Measurements from ENCODE around the gene GPR65.

GPR65 gene, protein sequence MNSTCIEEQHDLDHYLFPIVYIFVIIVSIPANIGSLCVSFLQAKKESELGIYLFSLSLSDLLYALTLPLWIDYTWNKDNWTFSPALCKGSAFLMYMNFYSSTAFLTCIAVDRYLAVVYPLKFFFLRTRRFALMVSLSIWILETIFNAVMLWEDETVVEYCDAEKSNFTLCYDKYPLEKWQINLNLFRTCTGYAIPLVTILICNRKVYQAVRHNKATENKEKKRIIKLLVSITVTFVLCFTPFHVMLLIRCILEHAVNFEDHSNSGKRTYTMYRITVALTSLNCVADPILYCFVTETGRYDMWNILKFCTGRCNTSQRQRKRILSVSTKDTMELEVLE

GRCh38 chr14:88005050-88005481 lies at the start of gene GPR65:
TSS of gene GPR65 (plus strand) at chr14:88005135. CDS start at chr14:88010848, 5,713 bp downstream.
- DNase-seq, result no peak

DNA sequence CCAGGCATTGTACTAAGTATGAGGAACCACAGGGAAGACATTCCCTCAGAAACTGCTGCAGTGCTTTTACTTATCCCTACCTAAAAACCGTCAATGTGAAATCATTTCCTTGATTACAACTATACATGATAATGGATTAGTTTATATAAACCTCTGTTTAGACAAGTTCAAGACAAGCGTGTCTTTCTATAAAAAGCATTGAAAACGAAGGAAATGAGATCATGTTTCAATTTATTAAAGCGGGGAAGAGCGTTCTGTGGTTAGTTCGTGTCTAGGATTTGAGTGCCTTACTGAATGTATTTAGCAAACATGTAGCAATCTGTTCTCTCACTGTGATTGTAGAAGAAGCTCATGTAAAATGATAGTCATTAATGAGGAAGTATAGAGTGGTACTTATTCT lies 49.4 kb upstream of the GPR65 start:
- DNase-seq, result no peak

GRCh38 chr14:87960013-87960787 lies 44.7 kb upstream of the GPR65 start:
- no peak for DNase-seq

DNA sequence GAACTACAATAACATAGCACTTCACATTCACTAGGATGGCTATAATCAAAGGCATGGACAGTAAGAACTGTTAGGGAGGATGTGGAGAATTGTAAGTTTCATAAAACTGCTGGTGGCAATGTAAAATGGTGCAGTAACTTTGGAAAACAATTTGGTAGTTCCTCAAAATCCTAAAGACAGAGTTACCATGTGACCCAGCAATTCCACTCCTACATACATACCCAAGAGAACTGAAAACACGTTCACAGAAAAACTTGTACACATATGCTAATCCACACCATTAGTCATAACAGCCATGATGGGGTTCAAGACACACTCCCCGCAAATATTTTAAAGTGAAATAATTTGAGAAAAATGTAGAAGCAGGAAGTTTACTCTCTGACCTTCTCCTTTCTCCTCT lies 43.7 kb upstream of the GPR65 start:
- no peak for DNase-seq

DNA sequence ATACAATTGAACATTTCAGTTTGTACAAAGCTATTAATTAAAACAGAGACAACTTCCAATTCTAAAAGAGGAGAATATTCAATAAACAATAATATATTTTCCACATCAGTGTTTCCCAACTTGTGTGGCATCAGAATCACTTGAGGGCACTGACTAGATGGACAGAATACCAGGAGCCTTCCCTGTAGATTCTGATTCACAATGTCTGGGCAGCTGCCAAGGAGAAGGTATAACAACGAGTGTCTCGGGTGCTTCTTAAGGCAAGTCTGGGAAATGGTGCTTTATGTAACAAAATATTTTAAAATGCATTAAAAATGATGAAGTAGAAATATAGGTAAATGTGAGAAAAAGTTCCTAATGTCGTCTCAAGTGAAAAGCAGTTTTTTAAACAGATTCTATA lies 38.1 kb upstream of the GPR65 start:
- DNase-seq, result no peak

DNA sequence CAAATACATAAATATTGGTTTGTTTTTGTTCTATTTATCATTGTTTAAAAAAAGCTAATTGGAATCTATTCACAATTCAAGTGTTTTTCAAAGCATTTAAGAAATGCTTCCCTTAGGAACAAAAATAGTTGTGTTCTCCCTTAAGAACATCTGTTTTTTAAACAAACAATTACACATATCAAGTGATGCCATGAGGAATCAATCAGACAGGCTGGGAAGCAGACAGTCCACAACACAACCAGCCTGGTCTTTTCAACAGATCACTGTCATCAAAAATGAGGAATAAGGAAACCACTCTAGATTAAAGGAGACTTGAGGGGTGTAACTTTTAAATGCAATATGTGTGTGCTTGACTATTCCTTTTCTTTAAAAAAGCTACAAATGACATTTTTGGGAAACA lies 37.4 kb upstream of the GPR65 start:
- no peak for DNase-seq

DNA sequence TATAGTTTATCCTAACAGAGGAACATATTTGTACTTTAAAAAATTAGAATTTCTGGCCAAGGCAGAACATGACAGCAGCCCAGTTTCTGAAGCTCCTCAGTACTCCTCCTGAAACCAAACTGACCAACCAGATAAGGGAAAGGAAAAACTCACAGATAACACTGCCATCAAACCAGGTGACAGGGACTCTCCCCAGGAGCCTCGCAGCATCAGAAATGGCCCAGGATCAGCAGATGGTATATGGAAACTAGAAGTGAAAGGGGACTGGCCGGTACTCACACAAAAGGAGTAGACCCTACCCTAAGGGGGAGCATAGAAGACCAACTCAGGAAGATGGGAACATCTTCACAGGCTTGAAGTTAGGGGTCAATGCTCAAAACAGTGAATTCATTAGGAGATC lies 33.9 kb upstream of the GPR65 start:
- no peak for DNase-seq

DNA sequence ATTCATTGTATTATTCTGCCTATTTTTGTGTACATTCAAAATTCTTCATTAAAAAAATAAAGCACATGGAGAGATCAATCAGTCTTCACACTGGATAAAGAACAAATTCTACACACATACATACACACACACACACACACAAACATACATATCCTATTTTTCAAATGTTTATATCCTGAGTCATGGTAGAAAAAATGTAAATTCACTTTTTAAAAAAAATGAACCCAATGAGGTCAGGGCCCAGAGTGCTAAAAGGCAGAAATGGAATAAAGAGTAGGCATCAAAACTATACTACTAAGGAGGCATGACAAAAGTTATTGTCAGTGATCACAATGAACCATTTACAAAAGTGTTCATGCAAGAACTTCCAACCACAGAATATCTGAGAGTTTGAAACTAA lies 29.3 kb upstream of the GPR65 start:
- DNase-seq, result no peak

GRCh38 chr14:87979689-87980088 lies 25.2 kb upstream of the GPR65 start:
- DNase-seq, result no peak

DNA sequence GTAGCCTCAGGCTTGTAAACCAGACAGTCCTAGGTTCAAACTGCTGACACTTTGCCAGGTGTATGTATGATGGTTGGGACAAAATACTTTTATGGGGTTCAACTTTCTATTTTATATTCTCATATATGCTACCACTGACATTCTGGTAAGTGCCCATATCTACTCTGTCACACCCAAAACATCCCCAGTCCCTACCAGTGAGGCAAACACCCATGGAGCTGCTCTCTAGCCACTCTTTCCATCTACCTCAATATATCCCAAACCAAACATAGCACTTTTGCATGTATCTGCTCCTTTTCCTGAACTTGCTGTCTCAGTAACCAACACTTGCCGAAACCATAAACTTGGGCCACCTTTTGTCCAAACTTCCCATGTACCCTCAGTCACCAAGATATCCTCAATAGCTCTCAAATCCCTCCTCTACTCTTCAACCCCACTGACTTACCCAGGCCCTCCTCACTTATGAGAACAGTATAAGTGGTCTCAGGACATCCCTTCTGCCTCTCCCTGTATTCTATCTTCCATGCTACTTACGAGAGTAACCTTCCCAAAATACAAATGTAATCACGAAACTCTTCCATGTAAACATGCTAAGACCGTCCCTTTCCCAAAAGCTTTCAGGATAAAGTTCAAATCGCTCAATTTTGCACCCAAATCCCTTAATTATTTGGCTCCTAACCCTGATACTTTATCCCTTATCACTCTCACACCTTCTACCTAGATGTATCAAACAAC lies 15.5 kb upstream of the GPR65 start:
- DNase-seq, result no peak

DNA sequence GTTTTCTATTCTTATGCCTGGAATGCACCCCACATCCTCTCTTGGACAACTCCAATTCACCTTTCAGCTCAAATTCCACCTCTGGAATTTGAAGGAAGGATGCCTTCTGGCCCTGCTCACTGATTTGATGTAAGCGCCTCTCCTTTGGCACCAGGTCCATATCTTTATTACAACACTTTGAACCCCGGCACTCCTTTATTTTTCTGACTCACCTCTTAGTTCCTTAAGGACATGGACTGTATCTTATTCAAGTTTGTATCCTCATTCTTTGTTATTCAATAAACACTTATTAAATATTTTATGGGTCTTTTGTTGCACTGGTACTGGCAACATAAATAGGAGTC lies 15.0 kb upstream of the GPR65 start:
- DNase-seq, result no peak

- DNase-seq, result no peak
These were observed 14.3 kb upstream of the GPR65 start for GRCh38 chr14:87990682-87991081.

DNA sequence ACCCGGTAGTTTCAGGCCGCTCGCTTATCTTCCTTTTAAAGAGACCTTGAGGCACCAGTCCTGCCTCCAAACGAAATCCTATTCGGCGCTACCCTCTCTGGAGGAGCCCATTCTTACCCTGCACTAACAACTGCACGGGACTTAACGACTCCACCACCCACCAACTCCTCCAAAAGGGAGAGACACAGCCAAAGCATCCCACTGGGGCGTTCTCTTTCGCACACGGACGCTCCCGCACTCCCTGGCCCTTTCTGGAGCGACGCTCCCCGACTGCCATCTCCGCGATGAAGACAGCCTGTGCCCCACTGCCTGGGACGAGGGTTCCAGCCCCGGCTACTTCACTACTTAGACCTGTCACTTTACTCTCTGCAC lies 12.6 kb upstream of the GPR65 start:
- no peak for DNase-seq

- peak; percentile 97 to 98 for DNase-seq
These were observed 12.0 kb upstream of the GPR65 start, which contains the start of gene GALC for GRCh38 chr14:87992718-87993628. TSS of gene GALC (minus strand) at chr14:87993182. CDS start at chr14:87993164, 18 bp downstream.

GRCh38 chr14:87994974-87995373 lies 10.0 kb upstream of the GPR65 start:
- peak; percentile 43 to 51 for DNase-seq

DNA sequence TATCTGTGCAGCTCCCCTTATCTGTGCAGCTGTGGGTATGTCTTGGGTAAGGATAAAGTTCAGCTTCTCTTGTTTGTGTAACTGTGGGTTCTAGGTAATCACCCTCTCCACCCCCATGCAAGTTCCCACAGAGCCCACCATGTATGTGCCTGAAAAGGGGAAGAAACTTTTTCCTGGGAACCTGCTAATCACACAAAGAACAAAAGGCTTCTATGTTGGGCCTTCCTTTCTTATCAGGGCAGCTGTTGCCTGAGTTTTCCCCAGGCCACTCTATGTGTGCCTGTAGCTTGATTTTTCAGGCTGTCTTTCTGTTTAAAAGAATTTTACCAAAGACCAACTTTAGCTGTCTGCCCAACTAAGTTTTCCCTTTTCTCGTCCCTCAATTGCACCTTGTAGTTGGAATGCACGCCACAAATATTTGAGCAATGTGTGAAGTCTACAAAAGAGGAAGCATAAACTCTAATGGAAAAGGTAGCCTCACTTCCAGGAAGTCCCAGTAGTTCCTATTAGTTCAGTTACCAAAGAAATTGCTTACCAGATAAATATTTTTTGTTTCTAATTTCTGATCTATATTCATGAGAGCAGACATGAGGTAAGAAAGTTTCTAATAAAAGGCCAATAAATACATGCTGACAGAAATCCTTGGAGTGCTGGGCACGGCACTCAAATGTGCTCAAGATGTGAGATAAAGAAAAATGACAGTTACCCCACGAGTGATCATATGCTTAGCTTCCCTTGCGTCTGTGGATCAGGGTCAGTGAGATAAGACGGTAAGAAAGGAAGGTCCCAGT lies 9.2 kb upstream of the GPR65 start:
- no peak for DNase-seq

GRCh38 chr14:87996291-87996592 lies 8.7 kb upstream of the GPR65 start:
- no peak for DNase-seq

DNA sequence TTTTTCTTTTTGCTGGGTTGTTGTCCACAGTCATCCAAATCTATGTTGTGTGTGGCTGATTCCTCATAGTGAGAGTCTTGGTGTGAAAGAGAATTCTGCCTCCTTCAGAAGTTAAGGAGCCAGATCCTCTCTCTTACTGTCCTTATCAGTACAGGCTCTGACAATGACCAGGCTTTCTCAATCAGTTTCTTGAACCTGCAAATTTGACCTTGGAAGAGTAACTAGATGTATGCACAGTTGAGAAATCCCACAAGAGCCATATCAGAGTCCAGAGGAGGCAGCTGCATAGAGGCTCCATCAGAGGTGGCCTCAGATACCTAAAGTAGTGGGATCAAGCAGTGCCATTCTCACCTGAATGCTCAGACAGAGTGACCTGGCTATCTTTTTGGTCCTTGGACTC lies 6.5 kb upstream of the GPR65 start:
- no peak for DNase-seq

- no peak for DNase-seq
These were observed 5.7 kb upstream of the GPR65 start for GRCh38 chr14:87999277-87999676.

- DNase-seq, result no peak
These were observed 2.4 kb upstream of the GPR65 start for GRCh38 chr14:88002421-88003075.

DNA sequence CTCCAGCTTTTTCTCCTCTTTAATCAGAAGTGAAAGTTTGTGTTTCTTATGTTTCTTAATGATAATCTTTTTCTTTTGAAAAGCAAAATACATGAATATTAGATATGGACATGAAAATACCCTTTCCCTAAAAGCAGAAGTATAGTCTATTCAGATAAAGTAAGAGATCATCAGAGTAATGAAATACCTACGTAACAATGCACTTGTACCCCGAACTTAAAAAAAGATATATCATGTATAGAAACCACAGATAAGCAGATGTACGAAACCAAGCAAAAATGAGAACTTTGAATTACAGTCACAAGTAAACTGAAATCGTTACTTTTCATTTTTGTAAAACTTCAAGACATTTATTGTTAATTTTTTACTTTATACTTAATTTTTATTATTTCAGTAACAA lies 1.5 kb upstream of the GPR65 start:
- no peak for DNase-seq
